Smooth muscle cell of the pulmonary artery (primary cell): ENCODE data around the gene ITGB6. TPM values are rescaled to one million over a fixed set of nuclear protein-coding genes. Genes with fewer than 3 reads are reported as not detected.

ENCODE experiments used
- total RNA-seq: library from RNA; depleted of rRNA; stranded (reverse); fragments of >200 nt; gene quantifications from 2 replicates; pipeline ENCODE4 v1.2.3, GENCODE V29; 2014

ITGB6 gene
- total RNA-seq: 0.07 and 0.40 TPM in 2 replicates

DNA sequence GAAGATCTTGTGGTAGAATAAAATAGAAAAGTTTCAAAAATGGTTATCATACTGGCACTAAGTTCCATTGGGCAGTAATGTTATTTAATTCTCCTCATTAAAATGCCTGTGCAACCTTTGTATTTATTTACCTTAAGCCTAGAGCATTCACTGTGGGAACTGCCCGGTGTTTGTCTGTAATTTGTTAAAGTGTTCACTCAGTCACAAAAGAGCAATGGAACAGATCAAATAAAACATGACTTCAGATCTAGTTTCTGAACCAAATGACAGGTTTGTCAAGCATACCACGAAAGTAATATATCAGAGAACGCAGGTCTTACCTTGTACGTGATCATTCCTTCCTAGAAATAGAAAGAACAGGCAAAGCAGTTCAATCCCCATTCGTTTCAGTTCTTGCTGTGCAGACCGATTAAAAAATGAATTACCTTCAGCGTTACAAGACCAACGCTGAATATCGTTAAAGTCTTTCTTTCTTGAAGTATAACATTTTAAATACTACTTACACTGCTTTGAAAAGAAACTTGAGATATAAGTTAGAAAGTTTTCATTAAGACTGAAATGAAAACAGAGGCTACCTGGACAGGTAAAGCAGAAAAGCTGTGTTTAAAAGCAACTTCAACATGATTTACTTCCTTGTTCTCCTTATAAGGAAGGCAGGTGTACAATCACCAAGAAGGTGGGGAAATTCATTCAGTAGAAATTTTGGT, at the start of gene ITGB6:
Gene ITGB6, minus strand, starts transcription at position 590 of the 707 bp plus-strand sequence. Its CDS starts 209 bp downstream, at position 381.

GRCh38 chr2:160062292-160063005, 137.6 kb downstream of the ITGB6 start, which contains the start of gene PLA2R1:
TSS of gene PLA2R1 (minus strand) at chr2:160062615. CDS start at chr2:160062403, 212 bp downstream.

Other genes starting within 250 kb of the ITGB6 start
- gene PLA2R1, start 137.7 kb downstream of the ITGB6 start, total RNA-seq: 23.3 and 33.7 TPM in 2 replicates